Ascending aorta (tissue), 2 donors: Measurements from ENCODE around the gene C2orf74. TPM values are rescaled to one million over a fixed set of nuclear protein-coding genes. Genes with fewer than 3 reads are reported as not detected.

Experiments
- DNase-seq, 2 donors: peaks; one replicate each; pipeline ENCODE4 v3.0.0-alpha.2; 2019; ENCODE audit warnings: low spot score in 2 of 2
- H3K27ac ChIP-seq, 2 donors: fragments of 200-600 bp; sonication (generic); one replicate each; pipeline ENCODE4 v1.5.1; 2016 to 2017; ENCODE audit warnings: mild to moderate bottlenecking in 1 of 2
- H3K27me3 ChIP-seq: fragments of 200-600 bp; sonication (generic); one replicate; pipeline ENCODE4 v1.5.1; 2017
- H3K36me3 ChIP-seq, 2 donors: fragments of 200-600 bp; sonication (generic); one replicate each; pipeline ENCODE4 v1.5.1; 2016
- H3K4me1 ChIP-seq, 2 donors: fragments of 200-600 bp; sonication (generic); one replicate each; pipeline ENCODE4 v1.5.1; 2016 to 2017; ENCODE audit warnings: mild to moderate bottlenecking in 1 of 2
- H3K4me3 ChIP-seq, 2 donors: fragments of 200-600 bp; sonication (generic); one replicate each; pipeline ENCODE4 v1.5.1; 2016 to 2017; ENCODE audit warnings: mild to moderate bottlenecking in 1 of 2
- H3K9me3 ChIP-seq, 2 donors: fragments of 200-600 bp; sonication (generic); one replicate each; pipeline ENCODE4 v1.5.1; 2016
- intact Hi-C: fragments of 100-400 bp; cut with DNase I; formaldehyde crosslinking; loops from one replicate; pipeline ENCODE4 v1.15.1; 2023
- total RNA-seq: library from RNA; depleted of rRNA; stranded (reverse); fragments of >200 nt; gene quantifications from one replicate; pipeline ENCODE4 v1.1.0, GENCODE V29; 2016
- TF ChIP-seq, protein P1 (sequence below), 3 experiments: fragments of 200-600 bp in 2 of 3; fragments of 450-650 bp in 1 of 3; sonication (generic) in 2 of 3; IDR thresholded peaks; one replicate each; pipeline ENCODE4 v1.5.1; 2016 to 2019; ENCODE audit warnings: antibody characterized with exemption in 3 of 3, mild to moderate bottlenecking in 1 of 3, moderate library complexity in 1 of 3

The C2orf74 gene
- total RNA-seq, 1 donor from 2014 or later: 7.2 TPM

DNA sequence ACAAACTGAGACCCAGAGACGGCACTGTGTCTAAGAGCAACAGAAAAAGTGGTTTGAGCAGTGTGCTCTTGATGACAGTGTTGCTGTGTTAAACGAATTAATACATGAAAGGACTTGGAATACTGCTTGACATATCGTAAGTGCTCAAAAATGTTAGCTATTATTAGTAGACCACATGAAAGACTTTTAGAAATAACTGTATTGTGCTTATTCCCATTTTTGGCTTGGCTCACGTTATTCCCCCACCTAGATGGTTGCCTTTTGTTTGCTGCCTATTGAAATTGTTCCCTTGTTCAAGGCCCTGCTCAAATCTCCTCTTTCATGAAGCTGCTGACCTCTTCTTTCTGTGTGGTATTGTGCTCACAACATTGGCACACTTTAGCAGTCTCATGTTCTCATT lies 27.8 kb upstream of the C2orf74 start:
- no peaks in the 10 kb centered on the region for H3K9me3 ChIP-seq
- TF ChIP-seq, protein P1, sequence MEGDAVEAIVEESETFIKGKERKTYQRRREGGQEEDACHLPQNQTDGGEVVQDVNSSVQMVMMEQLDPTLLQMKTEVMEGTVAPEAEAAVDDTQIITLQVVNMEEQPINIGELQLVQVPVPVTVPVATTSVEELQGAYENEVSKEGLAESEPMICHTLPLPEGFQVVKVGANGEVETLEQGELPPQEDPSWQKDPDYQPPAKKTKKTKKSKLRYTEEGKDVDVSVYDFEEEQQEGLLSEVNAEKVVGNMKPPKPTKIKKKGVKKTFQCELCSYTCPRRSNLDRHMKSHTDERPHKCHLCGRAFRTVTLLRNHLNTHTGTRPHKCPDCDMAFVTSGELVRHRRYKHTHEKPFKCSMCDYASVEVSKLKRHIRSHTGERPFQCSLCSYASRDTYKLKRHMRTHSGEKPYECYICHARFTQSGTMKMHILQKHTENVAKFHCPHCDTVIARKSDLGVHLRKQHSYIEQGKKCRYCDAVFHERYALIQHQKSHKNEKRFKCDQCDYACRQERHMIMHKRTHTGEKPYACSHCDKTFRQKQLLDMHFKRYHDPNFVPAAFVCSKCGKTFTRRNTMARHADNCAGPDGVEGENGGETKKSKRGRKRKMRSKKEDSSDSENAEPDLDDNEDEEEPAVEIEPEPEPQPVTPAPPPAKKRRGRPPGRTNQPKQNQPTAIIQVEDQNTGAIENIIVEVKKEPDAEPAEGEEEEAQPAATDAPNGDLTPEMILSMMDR (IDR thresholded peaks at IDR 0.05): no peak
- no peaks in the 10 kb centered on the region for H3K36me3 ChIP-seq
- no peak for DNase-seq
- H3K4me3 ChIP-seq: no peak overlapping the region
- no peaks in the 10 kb centered on the region for H3K27me3 ChIP-seq
- no peak overlapping the region for H3K27ac ChIP-seq
- intact Hi-C loops: no loop called here
- H3K4me1 ChIP-seq: no peaks in the 10 kb centered on the region

DNA sequence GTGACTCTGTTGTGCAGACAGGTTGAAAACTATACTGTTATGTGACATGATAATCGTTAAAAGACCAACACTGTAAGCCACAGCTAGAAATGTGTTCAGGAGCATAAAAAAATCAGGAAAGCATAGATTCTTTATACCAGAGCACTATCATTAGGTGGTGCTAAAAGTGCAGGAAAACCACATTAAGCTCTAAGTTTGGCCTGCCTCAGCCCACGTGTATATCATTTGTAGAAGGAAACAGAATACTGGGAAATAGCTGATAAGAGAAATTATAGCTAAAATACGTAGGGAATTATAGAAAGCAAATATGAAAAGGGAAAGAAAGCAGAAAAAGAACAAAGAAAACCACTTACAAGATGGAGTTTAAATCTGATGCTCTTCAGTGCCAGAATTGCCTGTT lies 26.5 kb upstream of the C2orf74 start:
- no peak overlapping the region for H3K4me3 ChIP-seq
- H3K4me1 ChIP-seq: no peaks in the 10 kb centered on the region
- H3K27me3 ChIP-seq: no peaks in the 10 kb centered on the region
- no peak for DNase-seq
- TF ChIP-seq, protein P1 (IDR thresholded peaks at IDR 0.05): peak in 2 of 3 experiments; percentile 24 to 49
- intact Hi-C loops: no loop called here
- no peaks in the 10 kb centered on the region for H3K9me3 ChIP-seq
- no peaks in the 10 kb centered on the region for H3K36me3 ChIP-seq
- no peak overlapping the region for H3K27ac ChIP-seq

DNA sequence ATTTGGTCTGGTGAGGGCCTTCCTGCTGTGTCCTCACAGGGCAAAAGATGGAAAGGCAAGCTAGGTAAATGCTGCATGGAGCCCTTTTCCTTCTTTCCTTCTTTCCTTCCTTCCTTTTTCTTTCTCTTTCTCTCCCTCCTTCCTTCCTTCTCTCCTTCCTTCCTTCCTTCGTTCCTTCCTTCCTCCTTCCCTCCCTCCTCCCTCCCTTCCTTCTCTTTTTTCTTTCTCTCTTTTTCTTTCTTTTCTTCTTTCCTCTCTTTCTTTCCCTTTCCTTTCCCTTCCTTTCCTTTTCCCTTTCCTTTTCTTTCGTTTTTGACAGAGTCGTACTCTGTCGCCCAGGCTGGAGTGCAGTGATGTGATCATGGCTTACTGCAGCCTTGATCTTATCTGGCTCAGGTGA lies 23.1 kb upstream of the C2orf74 start:
- Histone ChIP-seq H3K27me3 (no peaks in the 10 kb centered on the region), H3K36me3 (no peaks in the 10 kb centered on the region), H3K9me3 (no peaks in the 10 kb centered on the region), H3K4me1 (no peaks in the 10 kb centered on the region), H3K27ac (no peak overlapping the region), H3K4me3 (no peak overlapping the region)
- DNase-seq: no peak
- intact Hi-C loops: no loop called here
- TF ChIP-seq, protein P1 (IDR thresholded peaks at IDR 0.05): no peak

DNA sequence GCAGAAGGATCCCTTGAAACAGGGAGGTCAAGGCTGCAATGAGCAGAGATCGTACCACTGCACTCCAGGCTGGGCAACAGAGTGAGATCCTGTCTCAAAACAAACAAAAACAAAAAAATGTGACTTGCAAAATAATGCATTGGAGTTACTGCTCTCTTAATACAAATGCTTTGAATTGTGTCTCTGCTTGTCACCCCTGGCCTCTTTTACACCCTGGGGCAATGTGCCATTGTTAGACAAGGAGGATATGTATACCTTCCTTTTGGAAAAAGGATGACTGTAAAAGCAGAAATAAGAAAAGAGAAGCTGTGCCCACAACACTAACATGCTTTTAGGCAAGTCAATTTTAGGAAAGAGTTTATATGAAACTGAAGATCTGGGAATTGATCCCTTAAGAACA lies 20.8 kb upstream of the C2orf74 start:
- Histone ChIP-seq H3K4me1 (peaks cover 0 to 9% of the 10 kb centered on the region in 2 donors), H3K27me3 (no peaks in the 10 kb centered on the region), H3K9me3 (no peaks in the 10 kb centered on the region), H3K4me3 (no peak overlapping the region), H3K36me3 (no peaks in the 10 kb centered on the region), H3K27ac (no peak overlapping the region)
- TF ChIP-seq, protein P1 (IDR thresholded peaks at IDR 0.05): no peak
- DNase-seq: no peak
- intact Hi-C loops: loop anchor here (10.0 kb wide), 1 partner anchor 256 kb away; the partner anchor contains the start of gene REL

DNA sequence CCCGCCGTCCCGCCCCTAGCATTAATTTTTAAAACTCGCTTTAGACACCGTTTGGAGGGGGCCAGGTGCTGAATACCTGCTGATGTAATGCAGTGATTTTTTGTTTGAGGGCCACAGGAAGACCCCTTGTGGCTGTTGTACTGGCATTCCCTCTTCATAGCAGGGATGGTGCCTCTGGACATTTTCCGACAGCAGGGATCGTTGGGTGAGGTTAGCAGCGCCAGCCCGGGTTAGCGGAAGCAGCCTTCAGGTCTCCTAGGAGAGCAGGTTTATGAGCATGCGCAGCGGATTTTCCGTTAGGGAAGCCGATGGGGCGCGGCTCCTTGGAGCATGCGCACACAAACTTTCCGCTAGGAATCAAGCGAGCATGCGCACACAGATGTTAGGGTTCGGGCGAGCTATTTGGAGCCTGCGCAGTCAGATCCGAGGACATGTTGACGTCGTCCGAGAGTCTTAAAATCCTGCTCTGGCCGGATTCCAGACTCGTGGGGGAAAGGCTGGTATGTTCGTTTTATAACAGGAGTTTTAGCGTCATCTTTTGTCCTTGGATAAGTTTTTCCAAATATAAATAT lies 17.2 kb upstream of the C2orf74 start:
- H3K27ac ChIP-seq: peak overlapping the region; percentile 62 to 71
- TF ChIP-seq, protein P1 (IDR thresholded peaks at IDR 0.05): no peak
- H3K36me3 ChIP-seq: peaks cover 2 to 14% of the 10 kb centered on the region in 2 donors
- H3K27me3 ChIP-seq: no peaks in the 10 kb centered on the region
- DNase-seq: peak; percentile 79 to 97
- peak overlapping the region; percentile 50 to 72 for H3K4me3 ChIP-seq
- H3K4me1 ChIP-seq: peaks cover 0 to 9% of the 10 kb centered on the region in 2 donors
- intact Hi-C loops: loop anchor here (1.0 to 10.0 kb wide), 4 partner anchors 33 to 394 kb away; partner anchors contain the start of genes REL and XPO1
- no peaks in the 10 kb centered on the region for H3K9me3 ChIP-seq
